Body of pancreas (tissue), 4 donors: Measurements from ENCODE around the gene PAX9.

Experiments
- POLR2A ChIP-seq, 3 donors: fragments of 450-650 bp; IDR thresholded peaks; one replicate each; pipeline ENCODE4 v1.6.1; 2016; ENCODE audit warnings: antibody characterized with exemption in 3 of 3, mild to moderate bottlenecking in 2 of 3
- TF ChIP-seq, protein P1 (sequence below), 7 experiments: fragments of 450-650 bp in 4 of 7; fragments of 200-600 bp in 3 of 7; sonication (generic) in 3 of 7; IDR thresholded peaks; one replicate each; pipeline ENCODE4 v1.5.1; 2016 to 2019; ENCODE audit warnings: antibody characterized with exemption in 7 of 7

DNA sequence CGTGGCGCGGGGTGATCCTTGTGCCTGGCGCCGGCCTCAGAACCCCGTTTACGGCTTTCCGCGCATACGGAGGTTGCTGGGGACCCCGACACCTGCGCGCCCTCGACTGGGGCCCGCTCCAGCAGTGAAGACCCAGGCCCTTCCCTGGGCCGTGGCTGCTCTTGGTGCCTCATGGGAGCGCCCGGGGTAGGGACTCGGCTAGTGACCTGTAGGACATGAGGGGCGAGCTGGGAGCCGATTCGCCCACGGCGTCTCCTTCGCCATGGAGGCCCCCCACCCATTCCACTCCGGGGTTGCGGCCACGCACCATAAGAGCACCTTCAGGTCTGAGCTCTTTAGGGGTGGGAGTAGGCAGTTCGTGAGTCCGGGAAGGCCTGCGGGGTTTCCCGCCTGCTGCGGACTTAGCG is 14.2 kb upstream of the PAX9 start:
- TF ChIP-seq, protein P1, sequence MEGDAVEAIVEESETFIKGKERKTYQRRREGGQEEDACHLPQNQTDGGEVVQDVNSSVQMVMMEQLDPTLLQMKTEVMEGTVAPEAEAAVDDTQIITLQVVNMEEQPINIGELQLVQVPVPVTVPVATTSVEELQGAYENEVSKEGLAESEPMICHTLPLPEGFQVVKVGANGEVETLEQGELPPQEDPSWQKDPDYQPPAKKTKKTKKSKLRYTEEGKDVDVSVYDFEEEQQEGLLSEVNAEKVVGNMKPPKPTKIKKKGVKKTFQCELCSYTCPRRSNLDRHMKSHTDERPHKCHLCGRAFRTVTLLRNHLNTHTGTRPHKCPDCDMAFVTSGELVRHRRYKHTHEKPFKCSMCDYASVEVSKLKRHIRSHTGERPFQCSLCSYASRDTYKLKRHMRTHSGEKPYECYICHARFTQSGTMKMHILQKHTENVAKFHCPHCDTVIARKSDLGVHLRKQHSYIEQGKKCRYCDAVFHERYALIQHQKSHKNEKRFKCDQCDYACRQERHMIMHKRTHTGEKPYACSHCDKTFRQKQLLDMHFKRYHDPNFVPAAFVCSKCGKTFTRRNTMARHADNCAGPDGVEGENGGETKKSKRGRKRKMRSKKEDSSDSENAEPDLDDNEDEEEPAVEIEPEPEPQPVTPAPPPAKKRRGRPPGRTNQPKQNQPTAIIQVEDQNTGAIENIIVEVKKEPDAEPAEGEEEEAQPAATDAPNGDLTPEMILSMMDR (IDR thresholded peaks at IDR 0.05), result no peak
- no peak for TF ChIP-seq POLR2A (IDR thresholded peaks at IDR 0.05)
